GM12891 (cell line): ENCODE data around the gene AGAP2.
"Not testable (repeated sequence)": the region's sequence is repeated elsewhere in the genome, so short reads cannot be mapped to it uniquely, and the experiment has no call there.

Source experiments
- POLR2A ChIP-seq: IDR thresholded peaks from 2 replicates; pipeline ENCODE4 v1.6.1; 2011; ENCODE audit warnings: low read depth, low read length, control low read depth
- POLR2AphosphoS5 ChIP-seq: IDR thresholded peaks from 2 replicates; pipeline ENCODE4 v1.6.1; 2011; ENCODE audit warnings: low read depth, low read length, control low read depth
- SPI1 ChIP-seq: IDR thresholded peaks from 2 replicates; pipeline ENCODE4 v1.6.1; 2011; ENCODE audit warnings: low read depth, low read length, control low read depth
- TAF1 ChIP-seq: IDR thresholded peaks from 2 replicates; pipeline ENCODE4 v1.6.1; 2011; ENCODE audit warnings: low read depth, low read length, control low read depth

- not testable (repeated sequence) for TF ChIP-seq POLR2A, TAF1, POLR2AphosphoS5
- peak; percentile 88 for TF ChIP-seq SPI1
These were observed 23.4 kb downstream of the AGAP2 start for GRCh38 chr12:57715036-57715748.
